Stomach (tissue), 9 donors: Measurements from ENCODE around the gene GPT2. TPM values are rescaled to one million over a fixed set of nuclear protein-coding genes. Genes with fewer than 3 reads are reported as not detected.
"Not testable (repeated sequence)": the region's sequence is repeated elsewhere in the genome, so short reads cannot be mapped to it uniquely, and the experiment has no call there.

Experiments
- DNase-seq, 2 donors: peaks; one replicate each; pipeline versions ENCODE4 v3.0.0 to v3.0.0-alpha.2; 2013 to 2019
- H3K27ac ChIP-seq, 5 donors: fragments of 200-600 bp in 4 of 5; sonication (generic) in 4 of 5; one replicate each; pipeline ENCODE4 v1.5.1; 2013 to 2019; ENCODE audit warnings: mild to moderate bottlenecking in 1 of 5, moderate library complexity in 1 of 5
- H3K27me3 ChIP-seq, 3 donors: fragments of 200-600 bp; sonication (generic); one replicate each; pipeline ENCODE4 v1.5.1; 2017 to 2019; ENCODE audit warnings: mixed run types in 1 of 3
- H3K36me3 ChIP-seq, 4 donors: fragments of 200-600 bp; sonication (generic); 1 replicate in 3 of 4; 2 replicates in 1 of 4; pipeline ENCODE4 v1.5.1; 2016 to 2019
- H3K4me1 ChIP-seq, 4 donors: fragments of 200-600 bp; sonication (generic); one replicate each; pipeline ENCODE4 v1.5.1; 2016 to 2019
- H3K4me3 ChIP-seq, 4 donors: fragments of 200-600 bp; sonication (generic) in 3 of 4; one replicate each; pipeline ENCODE4 v1.5.1; 2016 to 2019; ENCODE audit warnings: mild to moderate bottlenecking in 1 of 4
- H3K9me3 ChIP-seq, 4 donors: fragments of 200-600 bp; sonication (generic); one replicate each; pipeline ENCODE4 v1.5.1; 2016 to 2019
- EP300 ChIP-seq: sonication (generic); formaldehyde crosslinking; IDR thresholded peaks from one replicate; pipeline ENCODE4 v1.6.1; 2017; ENCODE audit warnings: antibody characterized with exemption
- POLR2A ChIP-seq, 4 donors: fragments of 450-650 bp; IDR thresholded peaks; one replicate each; pipeline ENCODE4 v1.6.1; 2016; ENCODE audit warnings: antibody characterized with exemption in 4 of 4, control low read depth in 2 of 4, mild to moderate bottlenecking in 1 of 4, moderate library complexity in 1 of 4
- POLR2AphosphoS5 ChIP-seq, 3 donors: sonication (generic); formaldehyde crosslinking; IDR thresholded peaks; one replicate each; pipeline ENCODE4 v1.6.1; 2016; ENCODE audit warnings: antibody characterized with exemption in 3 of 3
- WGBS, 5 donors: extraction: QIAGEN DNeasy Blood & Tissue Kit in 3 of 5; methylation state at CpG; one replicate each; pipeline versions ENCODE4 v1.1.5 to v1.1.7; 2013 to 2018; 5-methylcytosine and 5-hydroxymethylcytosine counted together
- intact Hi-C: fragments of 100-400 bp; cut with DNase I; formaldehyde crosslinking; loops from one replicate; pipeline ENCODE4 v1.15.1; 2023; ENCODE audit warnings: low total_unique reads
- polyA plus RNA-seq, 3 donors: library from polyadenylated mRNA; stranded (reverse); fragments of 200-250 nt; gene quantifications; one replicate each; pipeline ENCODE4 v1.2.3, GENCODE V29; 2013
- total RNA-seq, 5 donors: library from RNA; depleted of rRNA; stranded (reverse); fragments of >200 nt; gene quantifications; one replicate each; pipeline versions ENCODE4 v1.1.0 to v1.2.3, GENCODE V29; 2014 to 2016
- TF ChIP-seq, protein P1 (sequence below), 7 experiments: fragments of 450-650 bp in 4 of 7; fragments of 200-600 bp in 3 of 7; sonication (generic) in 3 of 7; IDR thresholded peaks; one replicate each; pipeline ENCODE4 v1.5.1; 2016 to 2019; ENCODE audit warnings: antibody characterized with exemption in 7 of 7, control low read depth in 2 of 7, mild to moderate bottlenecking in 1 of 7
- donor health status: healthy with polysubstance abuse.
- donor health status: Bipolar disorder and iron deficiency.
- donor health status: healthy.

GPT2 gene
- total and polyA plus RNA-seq, 8 donors = 29.2 to 167 (median 60.9) TPM

DNA sequence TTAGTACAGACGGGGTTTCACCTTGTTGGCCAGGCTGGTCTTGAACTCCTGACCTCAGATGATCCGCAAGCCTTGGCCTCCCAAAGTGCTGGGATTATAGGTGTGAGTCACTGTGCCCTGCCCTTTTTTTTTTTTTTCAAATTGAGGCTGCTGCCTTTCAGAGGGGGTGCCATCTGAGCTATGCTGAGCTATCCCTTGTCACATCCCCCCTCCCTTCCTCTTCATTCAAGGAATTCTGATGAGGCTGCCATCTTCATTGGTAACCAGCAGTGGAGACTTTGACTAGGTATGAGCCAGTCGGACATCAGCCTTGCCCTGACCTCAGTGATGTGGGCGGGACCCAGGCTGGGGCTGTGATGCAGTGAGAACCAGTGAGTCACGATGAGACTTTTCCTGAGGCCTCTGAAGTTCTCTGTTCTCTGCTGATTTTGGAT is 24.4 kb upstream of the GPT2 start:
- Histone ChIP-seq H3K4me1 (peaks cover 0 to 25% (median 17%) of the 10 kb centered on the region in 4 donors), H3K9me3 (no peaks in the 10 kb centered on the region), H3K27me3 (no peaks in the 10 kb centered on the region), H3K36me3 (no peaks in the 10 kb centered on the region), H3K27ac (peak overlapping the region in 3 of 5 donors; percentile 12 to 31 (median 16)), H3K4me3 (no peak overlapping the region)
- TF ChIP-seq POLR2AphosphoS5 (IDR thresholded peaks at IDR 0.05) (no peak), EP300 (no peak), POLR2A (IDR thresholded peaks at IDR 0.05) (no peak)
- TF ChIP-seq, protein P1, sequence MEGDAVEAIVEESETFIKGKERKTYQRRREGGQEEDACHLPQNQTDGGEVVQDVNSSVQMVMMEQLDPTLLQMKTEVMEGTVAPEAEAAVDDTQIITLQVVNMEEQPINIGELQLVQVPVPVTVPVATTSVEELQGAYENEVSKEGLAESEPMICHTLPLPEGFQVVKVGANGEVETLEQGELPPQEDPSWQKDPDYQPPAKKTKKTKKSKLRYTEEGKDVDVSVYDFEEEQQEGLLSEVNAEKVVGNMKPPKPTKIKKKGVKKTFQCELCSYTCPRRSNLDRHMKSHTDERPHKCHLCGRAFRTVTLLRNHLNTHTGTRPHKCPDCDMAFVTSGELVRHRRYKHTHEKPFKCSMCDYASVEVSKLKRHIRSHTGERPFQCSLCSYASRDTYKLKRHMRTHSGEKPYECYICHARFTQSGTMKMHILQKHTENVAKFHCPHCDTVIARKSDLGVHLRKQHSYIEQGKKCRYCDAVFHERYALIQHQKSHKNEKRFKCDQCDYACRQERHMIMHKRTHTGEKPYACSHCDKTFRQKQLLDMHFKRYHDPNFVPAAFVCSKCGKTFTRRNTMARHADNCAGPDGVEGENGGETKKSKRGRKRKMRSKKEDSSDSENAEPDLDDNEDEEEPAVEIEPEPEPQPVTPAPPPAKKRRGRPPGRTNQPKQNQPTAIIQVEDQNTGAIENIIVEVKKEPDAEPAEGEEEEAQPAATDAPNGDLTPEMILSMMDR (IDR thresholded peaks at IDR 0.05) = no peak
- 59 to 84% (median 81%) methylated on average over 5 of the region's 5 CpGs for WGBS, 5 donors
- DNase-seq = peak in 1 of 2 donors; percentile 56
- intact Hi-C loops = no loop called here

DNA sequence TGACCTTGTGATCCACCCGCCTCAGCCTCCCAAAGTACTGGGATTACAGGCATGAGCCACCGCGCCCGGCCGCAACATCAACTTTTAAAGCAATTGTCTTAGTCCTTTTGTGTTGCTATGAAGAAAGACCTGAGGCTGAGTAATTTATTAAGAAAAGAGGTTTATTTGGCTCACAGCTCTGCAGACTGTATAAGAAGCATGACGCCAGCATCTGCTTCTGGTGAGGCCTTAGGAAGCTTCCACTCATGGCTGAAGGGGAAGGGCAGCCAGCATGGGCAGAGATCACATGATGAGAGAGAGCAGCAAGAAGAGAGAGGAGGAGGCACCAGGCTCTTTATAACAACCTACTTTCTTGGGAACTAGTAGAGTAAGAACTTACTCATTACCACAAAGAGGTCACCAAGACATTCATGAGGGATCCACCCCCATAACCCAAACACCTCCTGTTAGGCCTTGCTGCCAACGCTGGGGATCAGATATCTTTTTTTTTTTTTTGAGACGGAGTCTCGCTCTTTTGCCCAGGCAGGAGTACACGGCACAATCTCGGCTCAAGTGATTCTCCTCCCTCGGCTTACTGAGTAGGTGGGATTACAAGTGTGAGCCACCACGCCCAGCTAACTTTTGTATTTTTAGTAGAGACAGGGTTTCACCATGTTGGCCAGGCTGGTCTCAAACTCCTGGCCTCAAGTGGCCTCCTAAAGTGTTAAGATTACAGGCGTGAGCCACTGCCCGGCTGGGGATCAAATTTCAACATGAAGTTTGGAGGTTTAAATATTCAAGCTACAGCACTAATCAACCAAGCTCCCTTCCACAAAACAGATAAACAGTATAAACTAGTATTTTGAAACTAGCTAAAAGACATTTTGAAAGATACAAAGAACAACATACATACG is 21.4 kb upstream of the GPT2 start:
- Histone ChIP-seq H3K36me3 (no peaks in the 10 kb centered on the region), H3K27ac (peak overlapping the region in 3 of 5 donors; percentile 37 to 79 (median 53)), H3K9me3 (no peaks in the 10 kb centered on the region), H3K4me3 (no peak overlapping the region), H3K27me3 (no peaks in the 10 kb centered on the region), H3K4me1 (no peaks in the 10 kb centered on the region)
- WGBS, 5 donors = 81 to 90% (median 85%) methylated on average over 16 of the region's 16 CpGs
- TF ChIP-seq EP300 (no peak), POLR2AphosphoS5 (IDR thresholded peaks at IDR 0.05) (no peak), POLR2A (IDR thresholded peaks at IDR 0.05) (no peak)
- TF ChIP-seq, protein P1 (IDR thresholded peaks at IDR 0.05) = no peak
- no peak for DNase-seq
- intact Hi-C loops = no loop called here

DNA sequence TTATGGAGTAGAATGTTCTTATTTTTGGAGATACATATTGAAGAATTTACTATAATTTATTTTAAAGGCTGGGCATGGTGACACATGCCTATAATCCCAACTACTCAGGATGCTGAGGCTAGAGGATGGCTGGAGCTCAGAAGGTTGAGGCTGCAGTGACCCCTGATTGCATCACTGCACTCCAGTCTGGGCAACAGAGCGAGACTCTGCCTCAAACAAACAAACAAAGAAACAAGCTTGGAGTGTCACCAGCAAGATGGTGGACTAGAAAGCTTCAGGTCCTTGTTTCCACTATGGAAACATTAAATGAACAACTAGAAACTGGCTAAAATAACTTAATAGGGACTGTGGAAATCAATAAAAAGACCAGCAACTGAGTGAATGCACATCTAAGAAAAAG is 17.9 kb upstream of the GPT2 start:
- H3K4me1 ChIP-seq = peaks cover 0 to 4% (median 0%) of the 10 kb centered on the region in 4 donors
- DNase-seq = no peak
- WGBS, 5 donors = 71 to 87% (median 79%) methylated on average over 1 of the region's 1 CpG
- H3K27ac ChIP-seq = no peak overlapping the region
- H3K9me3 ChIP-seq = no peaks in the 10 kb centered on the region
- no peaks in the 10 kb centered on the region for H3K36me3 ChIP-seq
- TF ChIP-seq POLR2AphosphoS5 (IDR thresholded peaks at IDR 0.05) = no peak
- TF ChIP-seq EP300 = no peak
- TF ChIP-seq, protein P1 (IDR thresholded peaks at IDR 0.05) = no peak
- TF ChIP-seq POLR2A (IDR thresholded peaks at IDR 0.05) = no peak
- H3K4me3 ChIP-seq = no peak overlapping the region
- intact Hi-C loops = no loop called here
- no peaks in the 10 kb centered on the region for H3K27me3 ChIP-seq

DNA sequence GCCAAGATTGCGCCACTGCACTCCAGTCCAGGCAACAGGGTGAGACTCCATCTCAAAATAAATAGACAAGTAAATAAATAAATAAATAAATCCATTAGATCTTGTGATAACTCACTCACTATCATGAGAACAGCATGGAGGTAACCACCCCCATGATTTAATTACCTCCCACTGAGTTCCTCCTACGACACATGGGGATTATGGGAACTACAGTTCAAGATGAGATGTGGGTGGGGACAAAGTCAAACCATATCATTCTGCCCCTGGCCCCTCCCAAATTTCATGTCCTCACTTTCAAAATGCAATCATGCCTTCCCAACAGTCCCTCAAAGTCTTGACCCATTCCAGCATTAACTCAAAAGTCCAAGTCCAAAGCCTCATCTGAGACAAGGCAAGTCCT is 16.7 kb upstream of the GPT2 start:
- WGBS, 5 donors = 82 to 97% (median 95%) methylated on average over 2 of the region's 2 CpGs
- intact Hi-C loops, H3K4me3 ChIP-seq: not testable (repeated sequence)

DNA sequence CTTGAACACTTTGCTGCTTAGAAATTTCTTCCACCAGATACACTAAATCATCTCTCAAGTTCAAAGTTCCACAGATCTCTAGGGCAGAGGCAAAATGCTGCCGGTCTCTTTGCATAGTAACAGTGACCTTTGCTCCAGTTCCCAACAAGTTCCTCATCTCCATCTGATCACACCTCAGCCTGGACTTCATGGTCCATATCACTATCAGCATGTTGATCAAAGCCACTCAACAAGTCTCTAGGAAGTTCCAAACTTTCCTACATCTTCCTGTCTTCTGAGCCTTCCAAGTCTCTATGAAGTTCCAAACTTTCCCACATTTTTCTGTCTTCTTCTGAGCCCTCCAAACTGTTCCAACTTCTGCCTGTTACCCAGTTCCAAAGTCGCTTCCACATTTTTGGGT is 15.3 kb upstream of the GPT2 start:
- intact Hi-C loops, H3K27me3 ChIP-seq: not testable (repeated sequence)

More for the DNA sequence above, 16.7 kb upstream of the GPT2 start:
- H3K36me3 ChIP-seq, DNase-seq, H3K27me3 ChIP-seq, H3K27ac ChIP-seq, H3K9me3 ChIP-seq, H3K4me1 ChIP-seq: not testable (repeated sequence)

More for the DNA sequence above, 15.3 kb upstream of the GPT2 start:
- DNase-seq, H3K4me1 ChIP-seq, H3K4me3 ChIP-seq, H3K36me3 ChIP-seq, H3K9me3 ChIP-seq: not testable (repeated sequence)
- WGBS, 5 donors = 60 to 73% (median 68%) methylated on average over 2 of the region's 2 CpGs
- peak overlapping the region in 1 of 5 donors; percentile 10 for H3K27ac ChIP-seq
